ENCODE measurements around the gene GPR22. TPM values are rescaled to one million over a fixed set of nuclear protein-coding genes. Genes with fewer than 3 reads are reported as not detected.

The GPR22 gene
- total RNA-seq, 1 donor from 2014 or later = not detected

- ATAC-seq = no peak
Observed at GRCh38 chr7:107479303-107479702, 9.4 kb downstream of the GPR22 start.

GRCh38 chr7:107480932-107481331, 11.1 kb downstream of the GPR22 start:
- no peak for ATAC-seq

GRCh38 chr7:107482571-107482970, 12.7 kb downstream of the GPR22 start:
- ATAC-seq = no peak

GRCh38 chr7:107486041-107486440, 16.2 kb downstream of the GPR22 start:
- ATAC-seq = no peak

- ATAC-seq = no peak
Observed at GRCh38 chr7:107492875-107493274, 23.0 kb downstream of the GPR22 start.

- ATAC-seq = peak; percentile 42
Observed at GRCh38 chr7:107494315-107494751, 24.5 kb downstream of the GPR22 start.

GRCh38 chr7:107494884-107495283, 25.0 kb downstream of the GPR22 start:
- no peak for ATAC-seq

GRCh38 chr7:107495516-107495915, 25.7 kb downstream of the GPR22 start:
- no peak for ATAC-seq

GRCh38 chr7:107499731-107500130, 29.9 kb downstream of the GPR22 start:
- ATAC-seq = no peak

GRCh38 chr7:107501593-107501992, 31.7 kb downstream of the GPR22 start:
- no peak for ATAC-seq

GRCh38 chr7:107502154-107502553, 32.3 kb downstream of the GPR22 start:
- ATAC-seq = no peak

GRCh38 chr7:107502797-107503196, 32.9 kb downstream of the GPR22 start:
- ATAC-seq = no peak

GRCh38 chr7:107503687-107504086, 33.8 kb downstream of the GPR22 start:
- no peak for ATAC-seq

- no peak for ATAC-seq
Observed at GRCh38 chr7:107505362-107505761, 35.5 kb downstream of the GPR22 start.

- peak; percentile 89 for ATAC-seq
Observed at GRCh38 chr7:107505997-107506673, 36.3 kb downstream of the GPR22 start.

GRCh38 chr7:107506674-107507339, 37.0 kb downstream of the GPR22 start:
- peak; percentile 99 for ATAC-seq

Other genes with a start within 250 kb of the GPR22 start
- 20.9 TPM for gene COG5, start 93.9 kb downstream of the GPR22 start, total RNA-seq
- gene DUS4L, start 93.9 kb downstream of the GPR22 start, total RNA-seq = 7.3 TPM
- 42.9 TPM for gene BCAP29, start 110.2 kb downstream of the GPR22 start, total RNA-seq
- 0.24 TPM for gene SLC26A4, start 190.8 kb downstream of the GPR22 start, total RNA-seq

Data from esophagus mucosa (tissue), 1 donor.